ENCODE measurements around the gene PNMA6A.
"Not testable (repeated sequence)": the region's sequence is repeated elsewhere in the genome, so short reads cannot be mapped to it uniquely, and the experiment has no call there.

DNA sequence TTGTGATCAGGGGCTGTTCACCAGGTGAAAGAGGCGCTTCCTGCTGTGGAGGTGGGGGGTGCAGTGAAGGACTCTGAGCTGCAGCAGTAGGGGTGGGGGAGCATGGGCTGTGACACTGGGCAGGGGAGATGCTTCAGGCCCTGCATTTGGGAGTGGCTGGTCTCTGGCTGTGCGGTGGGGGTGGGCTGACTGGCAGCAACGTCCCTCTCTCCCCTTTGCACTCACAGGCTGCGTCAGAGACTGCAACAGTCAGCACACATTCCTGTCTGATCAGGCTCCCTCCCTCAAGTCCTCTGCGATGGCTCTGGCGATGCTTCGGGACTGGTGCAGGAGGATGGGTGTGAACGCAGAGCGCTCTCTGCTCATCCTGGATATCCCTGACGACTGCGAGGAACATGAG, 43.8 kb upstream of the PNMA6A start:
- TF ChIP-seq, protein P1, sequence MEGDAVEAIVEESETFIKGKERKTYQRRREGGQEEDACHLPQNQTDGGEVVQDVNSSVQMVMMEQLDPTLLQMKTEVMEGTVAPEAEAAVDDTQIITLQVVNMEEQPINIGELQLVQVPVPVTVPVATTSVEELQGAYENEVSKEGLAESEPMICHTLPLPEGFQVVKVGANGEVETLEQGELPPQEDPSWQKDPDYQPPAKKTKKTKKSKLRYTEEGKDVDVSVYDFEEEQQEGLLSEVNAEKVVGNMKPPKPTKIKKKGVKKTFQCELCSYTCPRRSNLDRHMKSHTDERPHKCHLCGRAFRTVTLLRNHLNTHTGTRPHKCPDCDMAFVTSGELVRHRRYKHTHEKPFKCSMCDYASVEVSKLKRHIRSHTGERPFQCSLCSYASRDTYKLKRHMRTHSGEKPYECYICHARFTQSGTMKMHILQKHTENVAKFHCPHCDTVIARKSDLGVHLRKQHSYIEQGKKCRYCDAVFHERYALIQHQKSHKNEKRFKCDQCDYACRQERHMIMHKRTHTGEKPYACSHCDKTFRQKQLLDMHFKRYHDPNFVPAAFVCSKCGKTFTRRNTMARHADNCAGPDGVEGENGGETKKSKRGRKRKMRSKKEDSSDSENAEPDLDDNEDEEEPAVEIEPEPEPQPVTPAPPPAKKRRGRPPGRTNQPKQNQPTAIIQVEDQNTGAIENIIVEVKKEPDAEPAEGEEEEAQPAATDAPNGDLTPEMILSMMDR (IDR thresholded peaks at IDR 0.05) = not testable (repeated sequence)
- TF ChIP-seq POLR2A (IDR thresholded peaks at IDR 0.05) = not testable (repeated sequence)
